Measurements from ENCODE around the gene ADGRG6. TPM values are rescaled to one million over a fixed set of nuclear protein-coding genes. Genes with fewer than 3 reads are reported as not detected.

The ADGRG6 gene
- total RNA-seq, 1 experiment from 2014 or later, result 0.49 TPM

- Histone ChIP-seq H3K4me1 (ENCODE audit: insufficient read depth, low read length, poor library complexity, severe bottlenecking) (no peaks in the 10 kb centered on the region), H3K36me3 (ENCODE audit: insufficient read depth, low read length, poor library complexity, severe bottlenecking) (no peaks in the 10 kb centered on the region), H3K9me3 (ENCODE audit: low read depth, low read length, poor library complexity, severe bottlenecking) (no peaks in the 10 kb centered on the region), H3K27ac (ENCODE audit: low read depth, low read length, poor library complexity, severe bottlenecking) (no peak overlapping the region), H3K4me3 (ENCODE audit: low read depth, low read length, poor library complexity, severe bottlenecking) (no peak overlapping the region), H3K27me3 (replicated peaks; ENCODE audit: insufficient read depth, low read depth, low read length, poor library complexity) (no peaks in the 10 kb centered on the region)
- ChIA-PET POLR2A (ENCODE audit: low non-redundant PET) (no interaction called here), CTCF (no interaction called here)
- BruUV-seq (replicated peaks), result no TSS peak
- no peak for DNase-seq (ENCODE audit: low spot score)
- intact Hi-C loops (cut with micrococcal nuclease; ENCODE audit: unreplicated experiment), result no loop called here
- TF ChIP-seq EZH2 (IDR thresholded peaks at IDR 0.05; ENCODE audit: borderline replicate concordance, low read depth, low read length, poor library complexity, severe bottlenecking) (no peak), CTCF (conservative IDR thresholded peaks at IDR 0.05; ENCODE audit: low read depth, low read length) (no peak)
Measured at GRCh38 chr6:142359271-142359960, 57.6 kb downstream of the ADGRG6 start.

GRCh38 chr6:142361345-142361744, 59.5 kb downstream of the ADGRG6 start:
- BruUV-seq (replicated peaks), result no TSS peak
- H3K27ac ChIP-seq (ENCODE audit: low read depth, low read length, poor library complexity, severe bottlenecking), result no peak overlapping the region
- CTCF ChIA-PET, result no interaction called here

DNA sequence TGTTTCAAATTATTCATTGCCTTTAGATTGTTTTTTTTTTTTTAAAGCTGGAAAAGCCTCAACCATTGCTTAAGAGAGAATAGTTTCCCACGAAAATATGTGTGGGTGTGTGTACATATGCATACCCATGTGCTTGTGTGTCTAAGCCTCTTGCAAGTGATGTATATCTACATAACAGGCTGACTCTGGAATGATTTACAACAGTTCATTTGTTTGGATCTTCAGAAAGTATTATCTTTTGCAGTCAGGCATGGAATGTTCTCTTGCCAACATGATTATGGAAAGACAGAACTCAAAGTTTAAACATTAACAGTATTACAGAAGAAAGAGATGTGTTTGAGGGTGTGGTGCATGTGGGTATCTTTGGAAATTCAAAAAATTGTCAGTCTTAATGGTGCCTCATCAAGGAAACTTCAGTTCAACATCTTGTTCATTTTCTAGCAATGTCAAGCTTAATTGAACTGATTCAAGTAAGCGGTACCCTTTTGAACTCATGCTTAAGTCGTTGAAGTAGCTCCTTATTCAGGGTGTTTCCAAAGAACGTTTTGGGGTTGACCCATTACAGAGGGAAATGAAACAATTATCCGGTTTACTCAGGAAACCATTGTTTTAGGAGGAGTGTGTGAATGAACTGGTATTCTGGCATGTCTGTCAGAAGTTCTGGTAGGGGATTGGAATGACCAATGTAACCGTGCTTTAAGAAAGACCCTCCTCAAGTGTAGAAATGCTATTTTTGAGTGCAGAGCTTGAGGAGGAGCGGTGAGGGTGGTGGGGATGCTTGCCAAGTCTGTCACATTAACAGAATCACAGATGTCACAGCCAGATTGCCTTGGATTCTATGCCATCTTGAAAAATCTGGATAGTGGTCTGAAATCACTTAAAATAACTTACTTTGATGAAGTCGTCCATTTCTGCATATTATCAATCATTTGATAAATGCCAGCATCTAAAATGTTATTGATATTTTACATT, 60.3 kb downstream of the ADGRG6 start:
- intact Hi-C loops (cut with micrococcal nuclease; ENCODE audit: unreplicated experiment), result no loop called here
- no TSS peak for BruUV-seq (replicated peaks)
- H3K27ac ChIP-seq (ENCODE audit: low read depth, low read length, poor library complexity, severe bottlenecking), result no peak overlapping the region
- CTCF ChIA-PET, result no interaction called here
- H3K9me3 ChIP-seq (ENCODE audit: low read depth, low read length, poor library complexity, severe bottlenecking), result no peaks in the 10 kb centered on the region
- DNase-seq (ENCODE audit: low spot score), result no peak
- POLR2A ChIA-PET (ENCODE audit: low non-redundant PET), result no interaction called here
- H3K4me3 ChIP-seq (ENCODE audit: low read depth, low read length, poor library complexity, severe bottlenecking), result no peak overlapping the region
- no peaks in the 10 kb centered on the region for H3K27me3 ChIP-seq (replicated peaks; ENCODE audit: insufficient read depth, low read depth, low read length, poor library complexity)
- H3K36me3 ChIP-seq (ENCODE audit: insufficient read depth, low read length, poor library complexity, severe bottlenecking), result no peaks in the 10 kb centered on the region
- no peaks in the 10 kb centered on the region for H3K4me1 ChIP-seq (ENCODE audit: insufficient read depth, low read length, poor library complexity, severe bottlenecking)
- TF ChIP-seq EZH2 (IDR thresholded peaks at IDR 0.05; ENCODE audit: borderline replicate concordance, low read depth, low read length, poor library complexity, severe bottlenecking) (no peak), CTCF (conservative IDR thresholded peaks at IDR 0.05; ENCODE audit: low read depth, low read length) (no peak)

More at GRCh38 chr6:142361345-142361744, 59.5 kb downstream of the ADGRG6 start:
- TF ChIP-seq CTCF (conservative IDR thresholded peaks at IDR 0.05; ENCODE audit: low read depth, low read length), result no peak
- no peak for TF ChIP-seq EZH2 (IDR thresholded peaks at IDR 0.05; ENCODE audit: borderline replicate concordance, low read depth, low read length, poor library complexity, severe bottlenecking)
- intact Hi-C loops (cut with micrococcal nuclease; ENCODE audit: unreplicated experiment), result no loop called here
- Histone ChIP-seq H3K9me3 (ENCODE audit: low read depth, low read length, poor library complexity, severe bottlenecking) (no peaks in the 10 kb centered on the region), H3K36me3 (ENCODE audit: insufficient read depth, low read length, poor library complexity, severe bottlenecking) (no peaks in the 10 kb centered on the region), H3K4me1 (ENCODE audit: insufficient read depth, low read length, poor library complexity, severe bottlenecking) (no peaks in the 10 kb centered on the region), H3K4me3 (ENCODE audit: low read depth, low read length, poor library complexity, severe bottlenecking) (no peak overlapping the region), H3K27me3 (replicated peaks; ENCODE audit: insufficient read depth, low read depth, low read length, poor library complexity) (no peaks in the 10 kb centered on the region)
- POLR2A ChIA-PET (ENCODE audit: low non-redundant PET), result no interaction called here
- DNase-seq (ENCODE audit: low spot score), result no peak

All from A673 (cell line).